Amygdala (tissue), 56 donors: ENCODE results near the gene DIO1.

Source experiments
- DNase-seq, 56 donors: peaks; one replicate each; lab custom pipeline; 2025; lab: John Stamatoyannopoulos, UW

DIO1 gene

DNA sequence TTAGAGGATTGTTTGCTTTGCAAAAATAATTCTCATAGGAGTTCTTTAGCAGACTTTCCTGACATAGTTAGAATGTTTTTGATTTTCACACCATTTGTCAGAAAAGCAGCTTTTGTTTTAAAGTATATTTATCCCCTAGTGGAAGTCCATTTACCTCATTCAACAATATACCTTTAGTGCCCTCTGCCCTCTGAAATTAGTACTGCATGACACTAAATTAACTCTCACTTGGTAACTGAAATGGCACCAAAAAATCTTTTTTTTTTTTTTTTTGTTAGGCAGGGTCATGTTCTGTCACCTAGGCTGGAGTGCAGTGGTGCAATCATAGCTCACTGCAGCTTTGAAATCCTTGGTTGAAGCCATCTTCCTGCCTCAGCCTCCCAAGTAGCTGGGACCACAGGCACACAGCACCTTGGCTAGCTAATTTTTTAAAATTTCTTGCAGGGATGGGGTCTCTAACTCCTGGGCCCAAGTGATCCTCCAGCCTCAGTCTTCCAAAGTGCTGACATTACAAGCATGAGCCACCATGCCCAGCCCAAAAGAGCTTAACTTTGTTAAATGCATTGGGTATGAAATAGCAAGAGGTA, 65.8 kb downstream of the DIO1 start:
- DNase-seq, result no peak
